HepG2 (cell line): ENCODE measurements around the gene CCDC87.

ENCODE experiments used
- CREM ChIP-seq, 2 experiments: sonication (generic) in 1 of 2; formaldehyde crosslinking in 1 of 2; IDR thresholded peaks; 2 replicates each; pipeline versions ENCODE4 v1.4.0 to v1.6.1; 2016 to 2020; ENCODE audit warnings: antibody characterized with exemption in 1 of 2, mild to moderate bottlenecking in 1 of 2, missing genetic modification reagents in 1 of 2
- CTCF ChIP-seq: sonication (generic); formaldehyde crosslinking; IDR thresholded peaks from 2 replicates; pipeline ENCODE4 v1.5.0; 2020; ENCODE audit warnings: mild to moderate bottlenecking, missing genetic modification reagents, moderate library complexity
- FOXA1 ChIP-seq, 2 experiments: fragments of 450-650 bp in 1 of 2; sonication (generic) in 1 of 2; formaldehyde crosslinking in 1 of 2; IDR thresholded peaks; 2 replicates each; pipeline versions ENCODE4 v1.4.0 to v1.6.1; 2016 to 2020; ENCODE audit warnings: missing genetic modification reagents in 1 of 2
- IRF2 ChIP-seq: IDR thresholded peaks from 2 replicates; pipeline ENCODE4 v1.6.1; 2018; ENCODE audit warnings: missing genetic modification reagents, missing compliant biosample characterization
- RFX5 ChIP-seq: IDR thresholded peaks from 2 replicates; pipeline ENCODE4 v1.6.1; 2011; ENCODE audit warnings: low read depth, low read length, improper control_type of control experiment
- TEF ChIP-seq: sonication (generic); formaldehyde crosslinking; IDR thresholded peaks from 2 replicates; pipeline ENCODE4 v1.5.0; 2020; ENCODE audit warnings: missing genetic modification reagents
- ZFP1 ChIP-seq: IDR thresholded peaks from 2 replicates; pipeline ENCODE4 v1.6.1; 2016
- ZFP91 ChIP-seq: sonication (generic); formaldehyde crosslinking; IDR thresholded peaks from 2 replicates; pipeline ENCODE4 v1.9.0; 2022; ENCODE audit warnings: missing genetic modification reagents, mild to moderate bottlenecking, borderline replicate concordance
- ZZZ3 ChIP-seq: sonication (generic); formaldehyde crosslinking; IDR thresholded peaks from 2 replicates; pipeline ENCODE4 v1.4.0; 2020; ENCODE audit warnings: missing genetic modification reagents, mild to moderate bottlenecking, borderline replicate concordance

- TF ChIP-seq FOXA1 (IDR thresholded peaks at IDR 0.05): no peak
- TF ChIP-seq FOXA1 (CRISPR knock-in tag; IDR thresholded peaks at IDR 0.05): no peak
- TF ChIP-seq ZFP1: no peak
- TF ChIP-seq CREM (IDR thresholded peaks at IDR 0.05): no peak
- no peak for TF ChIP-seq CREM (CRISPR knock-in tag; IDR thresholded peaks at IDR 0.05)
- TF ChIP-seq CTCF (CRISPR knock-in tag): no peak
- no peak for TF ChIP-seq ZFP91
- TF ChIP-seq ZZZ3: no peak
- TF ChIP-seq TEF: no peak
- TF ChIP-seq RFX5: no peak
- TF ChIP-seq IRF2 (CRISPR knock-in tag): no peak
Measured at GRCh38 chr11:66625041-66625751, 32.3 kb upstream of the CCDC87 start.
